GM18502 (cell line): ENCODE results near the gene DDO.

Source experiments
- ATAC-seq: cut with Tn5 transposase; IDR thresholded peaks from one replicate; pipeline ENCODE4 v1.9.1; 2021; ENCODE audit warnings: mild to moderate bottlenecking; ENCODE audit not compliant: unreplicated experiment, poor library complexity

The DDO gene

DNA sequence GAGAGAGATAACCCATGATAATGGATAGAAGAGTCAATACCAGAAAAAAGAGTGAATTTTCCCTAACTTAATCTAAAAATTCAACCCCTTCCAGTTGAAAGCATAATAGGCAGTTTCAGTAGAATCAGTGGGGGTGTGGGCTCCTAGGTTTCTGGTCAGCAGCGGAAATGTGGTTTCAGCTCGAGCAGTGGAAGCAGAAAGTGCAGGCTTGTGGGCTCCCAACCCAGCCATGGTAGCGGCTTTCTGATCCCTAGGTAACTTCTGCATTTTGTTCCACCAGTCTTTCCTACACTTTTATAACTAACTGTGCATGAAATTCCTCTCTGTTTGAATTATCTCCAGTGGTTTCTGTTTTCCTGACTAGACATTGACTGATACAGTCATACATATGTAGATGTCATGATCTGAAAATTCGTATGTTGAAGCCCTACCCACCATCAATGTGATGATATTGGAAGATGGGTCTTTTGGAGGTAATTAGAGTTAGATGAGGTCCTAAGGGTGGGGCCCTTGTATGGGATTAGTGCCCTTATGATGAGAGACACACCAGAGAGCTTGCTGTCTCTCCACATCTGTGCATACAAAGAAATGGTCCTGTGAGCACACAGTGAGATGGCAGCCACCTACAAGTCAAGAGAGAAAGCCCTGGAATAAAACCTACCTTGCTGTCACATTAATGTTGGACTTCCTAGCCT, 6.5 kb upstream of the DDO start:
- ATAC-seq = no peak

GRCh38 chr6:110419028-110419739, 3.8 kb upstream of the DDO start:
- ATAC-seq = no peak

GRCh38 chr6:110418594-110418993, 3.2 kb upstream of the DDO start:
- no peak for ATAC-seq

DNA sequence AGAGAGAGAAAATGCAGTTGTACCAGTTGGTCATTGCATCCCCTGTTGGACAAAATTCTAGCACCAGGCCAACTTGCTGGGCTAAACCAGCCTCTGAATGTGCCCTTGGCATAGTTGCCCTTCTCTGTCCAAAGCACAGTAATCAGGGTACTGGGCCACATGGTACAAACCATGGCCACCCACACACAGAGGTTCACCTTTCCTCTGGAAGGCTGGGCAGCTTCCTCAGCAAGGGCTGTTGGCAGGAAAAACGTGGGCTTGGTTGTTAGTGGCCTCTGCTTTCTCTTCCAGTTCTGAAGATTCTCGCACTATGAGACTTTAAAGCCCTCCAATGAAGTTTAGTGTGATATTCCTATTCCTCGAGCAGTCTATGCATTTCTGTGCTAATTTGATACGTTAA, 706 bp downstream of the DDO start:
- no peak for ATAC-seq

DNA sequence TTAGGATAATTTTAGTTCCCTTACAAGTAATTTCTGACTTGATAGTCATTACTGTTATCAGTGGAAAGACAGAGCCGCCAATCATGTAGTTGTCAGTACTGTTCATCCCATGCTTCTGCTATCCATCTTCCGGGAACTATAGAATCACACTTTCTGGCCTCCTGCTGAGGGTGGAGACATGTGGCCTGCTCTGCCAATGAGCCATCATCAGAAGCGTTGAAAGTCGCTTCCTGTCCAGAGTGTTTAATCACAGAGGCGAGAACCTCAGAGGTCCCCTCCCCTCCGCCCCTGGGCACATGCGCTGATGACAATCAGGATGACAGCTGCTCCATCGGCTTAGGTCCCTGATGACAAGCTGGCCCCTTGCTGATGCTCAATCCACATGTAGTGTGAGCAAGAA, 3.0 kb downstream of the DDO start:
- ATAC-seq = no peak

DNA sequence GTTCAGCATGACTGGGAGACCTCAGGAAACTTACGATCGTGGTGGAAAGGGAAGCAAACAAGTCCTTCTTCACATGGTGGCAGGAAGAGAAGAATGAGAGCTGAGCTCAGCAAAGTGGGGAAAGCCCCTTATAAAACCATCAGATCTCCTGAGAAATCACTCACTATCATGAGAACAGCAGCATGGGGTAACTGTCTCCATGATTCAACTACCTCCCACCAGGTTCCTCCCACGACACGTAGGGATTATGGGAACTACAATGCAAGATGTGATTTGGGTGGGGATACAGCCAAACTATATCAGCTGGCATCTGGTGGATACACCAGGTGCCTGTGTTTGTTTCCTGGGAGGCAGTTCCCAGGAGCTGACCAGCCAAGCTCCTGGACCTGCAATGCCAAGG, 4.9 kb downstream of the DDO start:
- ATAC-seq = no peak

DNA sequence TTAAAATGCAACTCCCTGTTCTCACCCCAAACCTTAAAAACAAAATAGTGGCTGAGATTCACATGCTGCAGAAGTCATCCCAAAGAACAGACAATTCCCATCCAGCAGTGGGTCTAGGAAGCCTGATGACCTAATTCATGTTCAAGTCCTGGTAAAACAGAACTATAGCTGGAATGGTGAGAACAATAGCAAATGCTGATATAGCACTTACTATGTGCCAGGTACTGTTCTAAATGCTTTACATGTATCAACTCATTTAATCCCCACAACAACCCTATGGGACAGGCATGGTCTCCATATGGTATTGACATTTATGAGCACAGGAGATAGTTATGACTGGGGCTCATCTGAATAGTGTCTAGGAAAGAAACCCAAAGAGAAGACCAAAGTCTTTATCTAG, 5.6 kb downstream of the DDO start:
- no peak for ATAC-seq

- ATAC-seq = no peak
Observed at GRCh38 chr6:110408901-110409300, 6.5 kb downstream of the DDO start.

GRCh38 chr6:110404607-110405006, 10.8 kb downstream of the DDO start:
- ATAC-seq = no peak

DNA sequence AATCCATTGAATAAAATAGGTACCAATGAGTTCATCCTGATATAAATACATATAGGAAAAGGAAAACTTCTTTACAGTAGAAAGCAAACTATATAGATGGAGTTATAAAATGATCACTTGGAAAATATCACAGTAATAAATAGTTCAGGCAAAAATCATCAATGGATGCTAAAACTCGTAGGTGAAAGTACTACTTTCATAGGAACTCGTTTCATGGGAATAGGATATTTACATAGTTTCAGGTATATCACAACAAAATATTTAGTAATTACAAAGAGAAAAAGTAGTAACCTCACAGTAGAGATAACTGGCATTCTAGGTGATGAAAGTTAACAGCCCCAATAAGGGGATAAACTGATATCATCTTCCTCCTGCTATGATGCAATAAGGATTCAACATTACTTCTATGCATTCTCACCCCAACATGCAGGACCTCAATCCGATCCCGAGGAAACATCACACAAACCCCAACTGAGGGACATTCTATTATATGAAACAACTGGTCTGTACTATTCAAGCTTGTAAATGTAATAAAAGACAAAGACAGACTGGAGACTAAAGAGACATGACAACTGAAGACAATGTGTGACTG, 13.7 kb downstream of the DDO start:
- no peak for ATAC-seq

DNA sequence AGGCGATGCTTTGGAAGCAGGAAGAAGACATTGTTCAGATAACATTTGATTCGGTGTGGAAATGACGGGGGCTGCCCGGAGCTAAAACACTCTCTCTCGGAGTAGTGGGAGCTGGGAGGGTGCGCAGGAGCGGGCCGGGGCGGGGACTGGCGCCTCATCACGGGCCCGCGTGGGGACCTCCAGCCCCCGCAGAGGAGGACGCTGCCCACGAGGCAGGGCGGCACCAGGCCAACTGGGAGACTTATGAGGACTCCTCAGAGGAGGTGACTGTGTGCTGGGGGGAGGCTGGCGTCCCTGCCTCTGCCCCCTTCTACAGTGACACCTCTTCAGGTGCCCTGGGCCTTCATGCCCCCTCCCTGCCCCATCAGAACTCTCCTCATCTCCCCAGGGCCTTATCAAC, 15.2 kb downstream of the DDO start:
- no peak for ATAC-seq

DNA sequence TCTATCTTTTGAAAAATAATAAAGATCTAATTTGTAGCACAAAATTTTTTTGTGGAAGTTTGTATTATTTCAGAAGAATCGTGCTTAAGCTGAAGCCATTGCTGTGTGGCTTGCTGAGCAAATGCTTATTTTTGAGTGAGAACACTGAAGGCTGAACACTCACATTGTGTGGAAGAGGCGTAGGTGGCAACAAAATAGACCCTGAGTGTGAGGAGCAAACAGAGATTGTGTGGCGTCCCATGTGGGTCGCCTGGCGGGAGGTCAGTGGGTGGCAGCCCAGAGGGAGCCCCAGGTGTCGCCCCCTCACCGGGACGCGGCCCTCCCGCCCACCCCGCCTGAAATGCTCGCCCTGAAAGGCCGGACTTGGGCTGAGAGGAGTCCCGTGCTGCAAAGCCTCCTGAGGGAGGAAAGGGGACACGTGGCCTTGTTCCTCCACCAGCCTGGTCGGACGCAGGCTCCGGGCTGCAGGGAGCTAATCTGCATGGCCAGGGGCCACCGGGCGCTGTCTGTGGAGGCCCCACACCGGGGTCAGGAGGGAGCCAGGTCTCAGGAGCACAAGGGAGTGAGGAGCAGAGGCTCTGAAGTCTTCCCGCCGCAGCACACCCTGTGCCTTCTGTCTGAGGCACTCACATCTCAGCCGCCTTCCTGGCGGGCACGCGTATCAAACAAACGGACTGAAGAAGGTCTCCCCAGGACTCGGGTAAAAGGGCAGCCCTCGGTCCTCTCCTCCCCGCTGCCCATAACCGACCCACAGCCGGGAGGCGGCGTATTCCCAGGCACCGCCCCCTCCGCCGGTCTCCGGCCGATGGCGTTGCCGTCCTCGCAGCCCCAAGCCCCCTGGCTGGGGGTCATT, 15.9 kb downstream of the DDO start:
- no peak for ATAC-seq

- no peak for ATAC-seq
Observed at GRCh38 chr6:110398778-110399177, 16.6 kb downstream of the DDO start.

DNA sequence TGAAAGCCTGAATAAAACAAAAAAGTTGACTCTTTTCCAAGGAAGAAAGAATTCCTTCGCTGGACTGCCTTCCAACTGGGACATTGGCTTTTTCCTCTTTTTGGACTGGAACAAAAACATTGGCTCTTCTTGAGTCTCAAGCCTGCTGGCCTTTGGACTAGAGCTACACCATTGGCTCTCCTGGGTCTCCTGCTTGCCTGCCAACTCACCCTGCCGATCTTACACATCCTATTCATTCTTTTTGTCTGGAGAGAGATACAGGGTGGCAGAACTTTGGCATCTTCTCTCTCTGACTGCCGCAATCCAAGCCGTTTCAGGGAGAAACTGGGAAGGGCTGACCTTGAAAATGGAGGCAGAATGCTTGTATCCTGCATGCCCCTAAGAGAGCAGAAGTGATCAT, 20.2 kb downstream of the DDO start:
- no peak for ATAC-seq

DNA sequence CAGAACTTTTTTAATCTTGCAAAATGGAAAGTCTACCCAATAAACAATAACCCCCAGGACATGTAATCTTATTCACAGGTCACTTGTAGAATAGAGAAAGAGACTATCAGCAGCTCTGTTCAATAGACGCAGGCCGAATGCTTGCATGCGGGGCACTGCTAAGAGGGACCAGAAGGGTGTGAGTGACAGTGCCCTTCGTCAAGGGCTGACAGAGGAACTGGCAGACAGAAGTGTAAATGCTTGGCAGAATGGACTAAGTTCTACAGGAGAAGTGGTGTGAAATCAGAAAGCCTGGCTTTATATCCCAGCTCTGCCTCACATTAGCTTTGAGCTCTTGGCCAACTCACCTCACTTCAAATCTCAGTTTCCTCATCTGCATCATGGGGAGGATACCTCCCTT, 21.0 kb downstream of the DDO start:
- ATAC-seq = no peak

- ATAC-seq = no peak
Observed at GRCh38 chr6:110392727-110393126, 22.6 kb downstream of the DDO start.

GRCh38 chr6:110390404-110390803, 25.0 kb downstream of the DDO start:
- no peak for ATAC-seq

- ATAC-seq = no peak
Observed at GRCh38 chr6:110389689-110390382, 25.5 kb downstream of the DDO start.

DNA sequence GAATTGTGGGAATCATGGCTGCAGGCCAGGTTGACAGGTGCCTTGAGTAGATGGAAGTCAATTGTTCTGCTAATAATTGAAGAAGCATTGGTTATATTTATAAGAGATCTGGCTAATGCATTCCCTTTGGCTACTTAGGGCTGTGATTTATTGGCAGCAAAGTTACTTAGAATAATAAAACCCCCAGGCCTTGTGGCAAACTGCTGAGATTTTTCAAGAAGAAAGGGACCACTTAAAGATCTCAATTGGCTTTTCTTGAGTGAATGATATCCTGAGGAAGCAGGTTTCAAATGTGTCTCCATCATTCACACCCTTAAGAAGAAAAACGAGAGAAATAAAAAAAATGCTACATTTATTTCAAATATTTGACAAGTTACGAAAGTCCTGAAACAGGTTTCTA, 27.4 kb downstream of the DDO start:
- ATAC-seq = no peak

DNA sequence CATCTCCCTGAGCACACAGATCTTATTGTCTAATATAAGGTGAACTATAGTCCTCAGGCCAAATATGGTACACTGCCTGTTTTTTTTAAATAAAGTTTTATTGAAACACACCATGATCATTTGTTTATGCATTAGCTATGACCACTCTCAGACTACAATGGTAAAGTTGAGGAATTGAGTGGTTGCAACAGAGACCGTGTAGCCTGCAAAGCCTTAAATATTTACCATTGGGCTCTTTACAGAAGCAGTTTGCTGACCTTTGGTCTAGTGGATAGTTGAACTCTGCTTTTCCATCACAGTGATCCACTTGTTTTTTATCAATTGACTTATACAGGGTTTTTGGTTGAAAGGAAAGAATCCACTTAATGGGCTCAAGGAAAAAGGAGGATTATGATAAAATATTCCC, 29.9 kb downstream of the DDO start:
- ATAC-seq = no peak
